ENCODE data around the gene VWA7.

The VWA7 gene

DNA sequence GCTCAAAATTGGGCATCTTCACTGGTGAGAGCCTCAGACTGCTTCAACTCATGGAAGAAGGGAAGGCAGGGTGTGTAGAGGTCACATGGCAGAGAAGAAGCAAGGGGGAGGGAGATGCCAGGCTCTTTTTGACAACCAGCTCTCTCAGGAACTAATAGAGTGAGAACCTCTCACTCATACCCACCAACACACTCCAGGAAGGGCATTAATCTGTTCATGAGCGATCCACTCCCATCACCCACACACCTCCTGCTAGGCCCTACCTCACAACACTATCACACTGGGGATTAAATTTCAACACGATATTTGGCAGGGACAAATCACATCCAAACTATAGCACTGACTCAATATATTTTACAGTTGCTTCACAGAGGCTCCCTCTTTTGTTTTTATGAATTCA, 35.3 kb downstream of the VWA7 start:
- TF ChIP-seq, protein P1, sequence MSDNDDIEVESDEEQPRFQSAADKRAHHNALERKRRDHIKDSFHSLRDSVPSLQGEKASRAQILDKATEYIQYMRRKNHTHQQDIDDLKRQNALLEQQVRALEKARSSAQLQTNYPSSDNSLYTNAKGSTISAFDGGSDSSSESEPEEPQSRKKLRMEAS (IDR thresholded peaks at IDR 0.05; ENCODE audit: low read depth, low read length): no peak
- TF ChIP-seq MYC (IDR thresholded peaks at IDR 0.05; ENCODE audit: low read depth, low read length) (no peak), POLR2A (IDR thresholded peaks at IDR 0.05; ENCODE audit: extremely low read depth, insufficient read length) (no peak)
- TF ChIP-seq, protein P2, sequence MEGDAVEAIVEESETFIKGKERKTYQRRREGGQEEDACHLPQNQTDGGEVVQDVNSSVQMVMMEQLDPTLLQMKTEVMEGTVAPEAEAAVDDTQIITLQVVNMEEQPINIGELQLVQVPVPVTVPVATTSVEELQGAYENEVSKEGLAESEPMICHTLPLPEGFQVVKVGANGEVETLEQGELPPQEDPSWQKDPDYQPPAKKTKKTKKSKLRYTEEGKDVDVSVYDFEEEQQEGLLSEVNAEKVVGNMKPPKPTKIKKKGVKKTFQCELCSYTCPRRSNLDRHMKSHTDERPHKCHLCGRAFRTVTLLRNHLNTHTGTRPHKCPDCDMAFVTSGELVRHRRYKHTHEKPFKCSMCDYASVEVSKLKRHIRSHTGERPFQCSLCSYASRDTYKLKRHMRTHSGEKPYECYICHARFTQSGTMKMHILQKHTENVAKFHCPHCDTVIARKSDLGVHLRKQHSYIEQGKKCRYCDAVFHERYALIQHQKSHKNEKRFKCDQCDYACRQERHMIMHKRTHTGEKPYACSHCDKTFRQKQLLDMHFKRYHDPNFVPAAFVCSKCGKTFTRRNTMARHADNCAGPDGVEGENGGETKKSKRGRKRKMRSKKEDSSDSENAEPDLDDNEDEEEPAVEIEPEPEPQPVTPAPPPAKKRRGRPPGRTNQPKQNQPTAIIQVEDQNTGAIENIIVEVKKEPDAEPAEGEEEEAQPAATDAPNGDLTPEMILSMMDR (IDR thresholded peaks at IDR 0.05; ENCODE audit: low read depth, low read length): no peak
- DNase-seq (ENCODE audit: low read depth): no peak
- H3K4me3 ChIP-seq (ENCODE audit: low read depth, low read length): no peak overlapping the region

DNA sequence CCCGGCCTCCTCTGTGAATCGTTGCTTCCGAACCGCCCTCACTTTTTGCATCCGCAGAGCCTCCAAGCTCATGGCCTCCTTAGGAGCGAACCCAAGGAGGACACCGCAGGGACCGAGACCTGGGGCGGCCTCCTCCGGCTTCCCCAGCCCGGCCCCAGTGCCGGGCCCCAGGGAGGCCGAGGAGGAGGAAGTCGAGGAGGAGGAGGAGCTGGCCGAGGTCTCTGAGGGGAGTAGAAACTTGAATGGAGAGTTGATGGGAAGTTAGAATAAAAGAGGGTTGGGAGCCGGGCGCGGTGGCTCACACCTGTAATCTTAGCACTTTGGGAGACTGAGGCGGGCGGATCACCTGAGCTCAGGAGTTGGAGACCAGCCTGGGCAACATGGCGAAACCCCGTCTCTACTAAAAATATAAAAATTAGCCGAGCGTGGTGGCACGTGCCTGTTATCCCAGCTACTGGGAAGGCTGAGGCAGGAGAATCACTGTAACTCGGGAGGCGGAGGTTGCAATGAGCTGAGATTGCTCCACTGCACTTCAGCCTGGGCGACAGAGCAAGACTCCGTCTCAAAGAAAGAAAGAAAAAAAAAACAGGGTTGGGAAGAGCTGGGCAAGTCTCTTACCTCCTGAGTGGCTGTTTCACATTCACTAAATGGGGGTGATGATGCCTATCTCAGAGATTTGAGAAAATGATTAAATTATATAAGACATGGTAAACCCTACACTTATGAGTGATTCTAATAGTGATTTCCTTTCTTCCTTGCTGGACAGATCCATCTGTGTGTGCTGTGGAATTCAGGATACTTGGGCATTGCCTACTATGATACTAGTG, 36.5 kb downstream of the VWA7 start:
- TF ChIP-seq POLR2A (IDR thresholded peaks at IDR 0.05; ENCODE audit: extremely low read depth, insufficient read length): peak; percentile 28
- TF ChIP-seq, protein P2 (IDR thresholded peaks at IDR 0.05; ENCODE audit: low read depth, low read length): no peak
- peak; percentile 86 for DNase-seq (ENCODE audit: low read depth)
- peak overlapping the region; percentile 89 for H3K4me3 ChIP-seq (ENCODE audit: low read depth, low read length)

DNA sequence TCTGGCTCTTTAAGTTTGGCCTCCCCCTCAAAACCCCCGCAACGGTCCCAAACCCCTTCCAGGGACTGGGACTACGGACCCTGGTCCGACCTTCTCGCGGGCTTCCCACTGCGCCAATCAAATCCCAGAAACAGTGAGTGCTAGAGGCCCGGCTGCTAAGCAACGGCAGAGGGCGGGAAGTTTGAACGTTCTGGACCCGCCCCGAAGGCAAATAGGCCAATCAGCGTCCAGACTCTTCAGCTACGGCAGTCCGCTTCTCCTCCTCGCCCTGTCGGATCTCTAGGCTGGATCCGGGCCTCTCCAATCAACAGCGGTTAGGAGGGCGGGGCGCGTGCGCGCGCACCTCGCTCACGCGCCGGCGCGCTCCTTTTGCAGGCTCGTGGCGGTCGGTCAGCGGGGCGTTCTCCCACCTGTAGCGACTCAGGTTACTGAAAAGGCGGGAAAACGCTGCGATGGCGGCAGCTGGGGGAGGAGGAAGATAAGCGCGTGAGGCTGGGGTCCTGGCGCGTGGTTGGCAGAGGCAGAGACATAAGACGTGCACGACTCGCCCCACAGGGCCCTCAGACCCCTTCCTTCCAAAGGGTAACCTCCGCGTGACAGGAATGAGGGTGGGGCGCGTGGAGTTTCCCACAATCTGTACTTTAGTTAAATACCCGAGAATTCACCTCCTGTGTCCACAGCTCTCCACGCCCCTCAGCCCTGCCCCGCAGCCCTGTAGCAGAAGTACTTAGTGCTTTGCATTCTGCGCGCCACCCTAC, 37.3 kb downstream of the VWA7 start, which contains the start of gene MSH5:
Gene MSH5, plus strand, starts transcription at position 367 of the 758 bp plus-strand sequence. CDS start 462 bp downstream, outside the sequence.
- peak within 1 kb of the TSS; percentile 100 for H3K4me3 ChIP-seq (ENCODE audit: low read depth, low read length)
- TF ChIP-seq, protein P1 (IDR thresholded peaks at IDR 0.05; ENCODE audit: low read depth, low read length): peak; percentile 87
- TF ChIP-seq, protein P2 (IDR thresholded peaks at IDR 0.05; ENCODE audit: low read depth, low read length): no peak
- peak; percentile 93 for TF ChIP-seq MYC (IDR thresholded peaks at IDR 0.05; ENCODE audit: low read depth, low read length)
- TF ChIP-seq POLR2A (IDR thresholded peaks at IDR 0.05; ENCODE audit: extremely low read depth, insufficient read length): peak; percentile 72
- DNase-seq (ENCODE audit: low read depth): peak; percentile 100

DNA sequence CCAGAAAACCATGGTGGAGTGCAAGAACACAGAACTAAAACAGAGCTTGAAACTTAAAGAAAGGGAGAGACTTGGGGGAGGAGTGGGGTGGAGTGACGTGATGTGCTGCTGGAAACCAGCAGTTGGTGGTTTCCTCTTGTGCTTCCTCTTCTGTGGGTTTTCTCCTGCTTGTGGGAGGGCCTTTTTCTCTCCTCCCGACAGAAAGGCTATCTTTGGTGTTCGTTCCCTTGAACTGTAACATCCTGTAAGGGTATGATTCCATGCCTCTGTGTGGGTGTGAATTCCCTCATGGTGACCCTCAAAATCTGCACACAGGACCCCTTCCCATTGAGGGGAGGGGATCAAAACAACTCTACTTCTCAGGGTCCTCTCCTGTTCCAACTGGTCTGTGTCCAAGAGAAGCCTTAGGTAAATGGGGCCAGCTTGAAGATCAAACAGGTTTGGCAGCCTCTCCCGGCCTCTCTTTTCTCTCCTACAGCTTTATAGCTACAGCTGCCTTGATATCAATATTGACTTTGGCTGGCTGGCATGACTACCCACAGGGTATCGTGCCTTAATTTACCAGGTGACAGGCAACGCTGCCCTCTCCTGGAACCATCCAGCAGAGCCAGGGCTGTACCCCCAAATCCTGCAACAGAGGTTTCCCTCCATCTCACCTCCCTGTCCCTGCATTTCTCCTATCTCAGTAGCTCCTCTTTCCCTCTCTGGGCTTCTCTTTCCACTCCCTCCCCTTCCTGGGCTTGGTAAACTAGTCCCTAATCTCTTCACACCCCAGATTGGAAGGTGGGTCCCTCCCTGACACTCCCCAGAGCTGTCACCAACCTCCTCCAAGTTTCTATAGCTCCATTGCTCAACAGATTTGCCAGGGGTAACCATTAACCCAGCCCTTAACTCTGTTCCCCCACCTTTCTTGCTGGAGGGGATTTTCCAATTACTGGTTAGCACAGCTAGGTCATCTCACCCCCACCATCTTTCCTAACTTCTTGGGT, 38.8 kb downstream of the VWA7 start:
- H3K4me3 ChIP-seq (ENCODE audit: low read depth, low read length): peak overlapping the region; percentile 100
- TF ChIP-seq, protein P1 (IDR thresholded peaks at IDR 0.05; ENCODE audit: low read depth, low read length): peak; percentile 41
- TF ChIP-seq MYC (IDR thresholded peaks at IDR 0.05; ENCODE audit: low read depth, low read length) (no peak; the same call in 1 of the 2 replicates), POLR2A (IDR thresholded peaks at IDR 0.05; ENCODE audit: extremely low read depth, insufficient read length) (peak; percentile 67)
- TF ChIP-seq, protein P2 (IDR thresholded peaks at IDR 0.05; ENCODE audit: low read depth, low read length): peak; percentile 9
- peak; percentile 99 for DNase-seq (ENCODE audit: low read depth)

DNA sequence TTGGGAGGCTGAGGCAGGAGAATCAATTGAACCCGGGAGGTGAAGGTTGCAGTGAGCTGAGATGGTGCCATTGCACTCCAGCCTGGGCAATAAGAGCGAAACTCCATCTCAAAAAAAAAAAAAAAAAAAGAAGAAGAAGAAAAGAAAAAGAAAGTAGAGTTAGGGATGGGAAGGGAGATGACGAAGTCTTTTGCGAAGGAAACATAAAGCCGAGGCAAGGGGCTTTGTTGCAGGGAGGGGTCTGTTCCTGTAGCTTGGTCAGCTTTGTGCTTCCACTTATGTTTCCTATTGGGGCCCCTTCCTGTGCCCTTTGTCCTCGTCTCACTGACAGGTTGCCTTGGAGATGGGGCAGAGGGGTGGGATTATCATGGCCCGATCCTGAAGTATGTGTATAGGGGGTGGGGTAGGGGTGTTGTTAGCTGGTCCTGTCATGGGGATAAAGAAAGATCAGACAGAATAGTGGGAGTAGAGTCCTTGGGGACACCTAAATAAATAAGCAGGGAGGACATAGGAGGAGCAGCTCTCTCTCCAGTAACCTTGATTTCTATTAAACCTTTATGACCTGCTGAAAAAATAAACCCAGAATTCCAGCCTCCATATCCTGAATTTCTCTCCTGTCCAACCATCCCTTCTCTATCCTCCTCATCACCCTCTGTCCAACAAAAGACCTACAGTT, 39.7 kb downstream of the VWA7 start:
- peak; percentile 94 for DNase-seq (ENCODE audit: low read depth)
- TF ChIP-seq, protein P2 (IDR thresholded peaks at IDR 0.05; ENCODE audit: low read depth, low read length): no peak
- H3K4me3 ChIP-seq (ENCODE audit: low read depth, low read length): peak overlapping the region; percentile 100
